ENCODE data around the gene PHF5A.

PHF5A gene

GRCh38 chr22:41411021-41411851 is 57.3 kb downstream of the PHF5A start:
- in situ Hi-C loops (cut with HindIII; ENCODE audit: low sequenced_read_pairs), result no loop called here
- no peak overlapping the region for H3K4me3 ChIP-seq (ENCODE audit: low read depth, low read length)
- no peak for TF ChIP-seq CTCF (IDR thresholded peaks at IDR 0.05; ENCODE audit: low read depth, low read length, missing control alignments)
- no peak for DNase-seq (ENCODE audit: low read depth)

- no peak for TF ChIP-seq CTCF (IDR thresholded peaks at IDR 0.05; ENCODE audit: low read depth, low read length, missing control alignments)
- in situ Hi-C loops (cut with HindIII; ENCODE audit: low sequenced_read_pairs), result no loop called here
- H3K4me3 ChIP-seq (ENCODE audit: low read depth, low read length), result no peak overlapping the region
- no peak for DNase-seq (ENCODE audit: low read depth)
These were observed 58.2 kb downstream of the PHF5A start for GRCh38 chr22:41410311-41410751.

All from astrocyte of the cerebellum (primary cell).